Chondrocyte (in vitro differentiated cells): ENCODE measurements around the gene SNED1. TPM values are rescaled to one million over a fixed set of nuclear protein-coding genes. Genes with fewer than 3 reads are reported as not detected.

Experiments
- DNase-seq: peaks from one replicate; pipeline ENCODE4 v3.0.0; 2021; ENCODE audit warnings: mixed read lengths, low spot score
- H3K27ac Mint-ChIP-seq: one replicate; pipeline ENCODE4 v1.8.0; 2021; ENCODE audit warnings: mild to moderate bottlenecking, moderate library complexity, mixed read lengths; ENCODE audit not compliant: unreplicated experiment
- H3K27me3 Mint-ChIP-seq: 2 replicates; pipeline ENCODE4 v1.8.0; 2021; ENCODE audit warnings: low read depth, mixed read lengths
- H3K36me3 Mint-ChIP-seq: 2 replicates; pipeline ENCODE4 v1.8.0; 2021; ENCODE audit warnings: low read depth, mixed read lengths
- H3K4me1 Mint-ChIP-seq: 2 replicates; pipeline ENCODE4 v1.8.0; 2021; ENCODE audit warnings: low read depth, mild to moderate bottlenecking, mixed read lengths
- H3K4me3 Mint-ChIP-seq: one replicate; pipeline ENCODE4 v1.8.0; 2021; ENCODE audit warnings: mild to moderate bottlenecking, moderate library complexity, mixed read lengths; ENCODE audit not compliant: unreplicated experiment
- H3K9me3 Mint-ChIP-seq: 2 replicates; pipeline ENCODE4 v1.8.0; 2021; ENCODE audit warnings: low read depth, mixed read lengths
- total RNA-seq: library from RNA; stranded (reverse); gene quantifications from 3 replicates; pipeline ENCODE4 v1.2.1, GENCODE V29; 2021
- TF ChIP-seq, protein P1 (sequence below): fragments of 200-600 bp; sonication (generic); IDR thresholded peaks from 2 replicates; pipeline ENCODE4 v1.5.0; 2021; ENCODE audit warnings: antibody characterized with exemption, mild to moderate bottlenecking, moderate library complexity

Gene SNED1
- total RNA-seq, 1 donor from 2014 or later = 1.9 TPM

DNA sequence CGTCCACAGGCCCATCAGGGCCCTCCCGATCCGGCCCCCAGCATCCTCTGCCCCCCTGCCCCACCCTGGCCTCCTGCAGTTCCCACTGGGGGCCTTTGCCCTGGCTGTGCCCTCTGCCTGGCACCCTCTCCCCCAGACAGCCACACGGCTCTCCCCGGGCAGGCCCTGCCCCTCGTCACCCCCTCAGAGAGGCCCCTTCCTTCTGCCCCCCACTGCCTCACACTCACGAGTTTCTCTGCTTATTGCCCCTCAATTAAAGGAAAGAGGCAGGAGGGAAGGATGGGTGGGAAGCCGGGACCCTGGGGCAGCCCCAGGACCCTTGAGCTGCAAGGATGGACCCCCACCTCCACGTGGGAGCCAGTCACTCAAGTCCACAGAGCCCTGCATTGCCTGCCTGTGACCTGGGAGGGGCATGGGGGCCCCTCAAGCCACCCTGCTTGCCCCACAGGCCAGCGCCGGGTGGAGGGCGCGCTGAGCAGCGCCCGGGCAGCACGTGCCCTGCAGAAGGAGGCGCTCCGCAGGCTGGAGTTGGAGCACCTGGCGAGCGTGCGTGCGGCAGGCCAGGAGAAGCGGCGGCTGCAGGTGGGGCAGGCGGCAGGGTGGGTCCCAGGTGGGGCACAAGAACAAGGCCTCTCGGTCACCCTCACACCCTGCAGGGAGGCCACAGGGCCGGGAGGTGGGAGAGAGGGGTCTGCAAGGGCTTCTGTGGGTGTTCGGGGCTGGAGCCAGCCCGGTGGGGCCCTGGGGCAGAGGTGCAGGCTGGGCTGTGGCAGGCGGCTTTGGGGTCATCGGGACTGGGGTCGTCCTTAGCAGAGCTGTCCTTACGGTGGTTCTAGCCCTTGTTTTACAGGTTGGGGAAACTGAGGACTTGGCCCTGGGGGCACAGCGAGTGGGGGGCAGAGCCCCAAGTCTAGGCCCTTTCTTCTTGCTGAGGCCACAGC lies 30.5 kb upstream of the SNED1 start:
- TF ChIP-seq, protein P1, sequence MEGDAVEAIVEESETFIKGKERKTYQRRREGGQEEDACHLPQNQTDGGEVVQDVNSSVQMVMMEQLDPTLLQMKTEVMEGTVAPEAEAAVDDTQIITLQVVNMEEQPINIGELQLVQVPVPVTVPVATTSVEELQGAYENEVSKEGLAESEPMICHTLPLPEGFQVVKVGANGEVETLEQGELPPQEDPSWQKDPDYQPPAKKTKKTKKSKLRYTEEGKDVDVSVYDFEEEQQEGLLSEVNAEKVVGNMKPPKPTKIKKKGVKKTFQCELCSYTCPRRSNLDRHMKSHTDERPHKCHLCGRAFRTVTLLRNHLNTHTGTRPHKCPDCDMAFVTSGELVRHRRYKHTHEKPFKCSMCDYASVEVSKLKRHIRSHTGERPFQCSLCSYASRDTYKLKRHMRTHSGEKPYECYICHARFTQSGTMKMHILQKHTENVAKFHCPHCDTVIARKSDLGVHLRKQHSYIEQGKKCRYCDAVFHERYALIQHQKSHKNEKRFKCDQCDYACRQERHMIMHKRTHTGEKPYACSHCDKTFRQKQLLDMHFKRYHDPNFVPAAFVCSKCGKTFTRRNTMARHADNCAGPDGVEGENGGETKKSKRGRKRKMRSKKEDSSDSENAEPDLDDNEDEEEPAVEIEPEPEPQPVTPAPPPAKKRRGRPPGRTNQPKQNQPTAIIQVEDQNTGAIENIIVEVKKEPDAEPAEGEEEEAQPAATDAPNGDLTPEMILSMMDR = no peak
- peaks cover 4% of the 10 kb centered on the region for H3K36me3 Mint-ChIP-seq
- H3K27ac Mint-ChIP-seq = no peak overlapping the region
- DNase-seq = peak; percentile 87
- H3K4me3 Mint-ChIP-seq = no peak overlapping the region
- H3K4me1 Mint-ChIP-seq = no peaks in the 10 kb centered on the region
- H3K9me3 Mint-ChIP-seq = peaks cover 3% of the 10 kb centered on the region
- peaks cover 19% of the 10 kb centered on the region for H3K27me3 Mint-ChIP-seq

DNA sequence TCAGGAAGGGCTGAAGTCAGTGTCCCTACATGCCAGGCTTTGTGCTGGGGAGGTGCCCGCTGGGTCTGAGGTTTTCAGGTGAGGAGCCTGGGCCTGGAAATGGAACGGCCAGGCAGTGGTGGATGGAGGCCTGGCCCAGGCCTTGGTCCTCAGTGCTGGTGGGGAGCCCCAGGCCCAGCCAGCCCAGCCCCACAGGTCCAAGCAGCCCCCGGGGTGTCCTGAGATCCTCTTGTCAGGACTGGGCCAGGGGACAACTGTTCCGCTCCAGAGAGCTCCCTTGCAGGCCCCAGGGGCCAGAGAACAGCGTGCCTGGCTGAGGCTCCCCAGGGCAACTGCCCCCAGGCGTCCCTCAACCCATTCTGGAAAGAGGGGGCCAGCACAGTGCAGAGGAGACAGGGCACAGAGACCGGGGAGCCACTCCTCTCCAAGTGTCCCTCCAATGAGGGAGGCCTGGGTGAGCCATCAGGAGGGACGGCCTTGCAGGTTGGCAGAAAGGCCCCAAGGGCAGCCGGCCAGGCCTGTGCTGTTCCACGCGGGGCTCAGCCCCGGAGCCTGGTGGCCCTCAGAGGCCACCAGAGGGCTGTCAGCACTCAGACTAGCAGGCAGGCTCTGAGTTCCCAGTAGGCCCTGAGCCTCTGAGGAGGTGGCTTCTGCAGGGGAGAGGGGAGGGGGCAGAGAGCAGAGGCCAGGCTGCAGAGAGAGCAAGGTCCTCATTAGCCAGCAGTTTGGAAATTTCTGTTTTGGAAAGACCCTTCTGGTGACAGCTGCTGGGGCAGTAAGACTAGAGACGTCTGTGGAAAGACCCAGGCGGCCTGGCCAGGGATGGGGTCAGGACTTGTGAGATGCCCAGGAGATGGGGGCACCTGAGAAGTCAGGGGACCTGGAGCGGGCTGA lies 29.4 kb upstream of the SNED1 start:
- Mint-ChIP-seq H3K9me3 (peaks cover 6% of the 10 kb centered on the region), H3K27ac (no peak overlapping the region), H3K4me1 (peaks cover 3% of the 10 kb centered on the region), H3K36me3 (peaks cover 4% of the 10 kb centered on the region), H3K4me3 (no peak overlapping the region), H3K27me3 (peaks cover 23% of the 10 kb centered on the region)
- DNase-seq = peak; percentile 75
- TF ChIP-seq, protein P1 = no peak

DNA sequence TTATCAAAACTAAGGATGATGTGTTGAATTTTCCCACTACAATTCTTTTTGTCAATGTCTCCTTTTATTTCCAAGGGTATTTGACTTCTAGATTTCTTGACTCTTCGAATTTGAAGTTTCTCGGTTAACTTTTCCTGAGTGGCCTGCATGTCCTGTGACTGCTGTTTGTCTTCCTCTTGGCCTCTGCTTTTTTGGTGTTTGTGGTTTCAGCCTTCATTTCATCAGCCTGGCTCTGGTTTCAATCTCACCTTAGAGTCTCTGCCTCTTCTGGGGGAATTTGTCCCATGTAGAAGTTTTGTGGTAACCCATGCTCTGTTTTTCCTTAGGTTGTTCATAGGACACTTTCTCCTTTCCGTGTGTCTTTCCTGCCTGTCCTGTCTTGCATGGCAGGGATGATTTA lies 28.3 kb upstream of the SNED1 start:
- DNase-seq = no peak
- peaks cover 4% of the 10 kb centered on the region for H3K36me3 Mint-ChIP-seq
- no peak overlapping the region for H3K27ac Mint-ChIP-seq
- H3K4me3 Mint-ChIP-seq = no peak overlapping the region
- TF ChIP-seq, protein P1 = no peak
- H3K4me1 Mint-ChIP-seq = peaks cover 3% of the 10 kb centered on the region
- peaks cover 7% of the 10 kb centered on the region for H3K9me3 Mint-ChIP-seq
- H3K27me3 Mint-ChIP-seq = peaks cover 31% of the 10 kb centered on the region

DNA sequence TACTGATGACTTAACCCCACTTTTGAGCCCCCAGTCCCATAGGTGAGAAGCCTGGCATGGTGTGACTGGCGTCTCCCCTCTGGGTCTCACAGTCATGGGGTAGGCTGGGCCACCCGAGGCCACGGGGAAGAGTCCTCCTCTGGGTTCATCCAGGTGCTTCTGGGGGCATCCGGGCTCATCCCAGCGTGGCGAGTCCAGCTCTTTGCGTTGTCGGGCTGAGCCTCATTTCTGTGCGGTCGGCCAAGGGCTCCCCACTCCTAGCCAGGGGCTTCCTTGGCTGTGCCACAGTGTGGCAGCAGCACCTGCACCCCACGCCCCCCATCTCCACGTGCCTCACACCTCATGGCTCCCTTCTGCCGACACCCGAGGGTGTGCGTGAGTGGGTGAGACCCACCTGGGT lies 27.6 kb upstream of the SNED1 start:
- peaks cover 7% of the 10 kb centered on the region for H3K9me3 Mint-ChIP-seq
- no peak overlapping the region for H3K4me3 Mint-ChIP-seq
- DNase-seq = peak; percentile 76
- TF ChIP-seq, protein P1 = no peak
- no peak overlapping the region for H3K27ac Mint-ChIP-seq
- peaks cover 35% of the 10 kb centered on the region for H3K27me3 Mint-ChIP-seq
- H3K36me3 Mint-ChIP-seq = peaks cover 4% of the 10 kb centered on the region
- H3K4me1 Mint-ChIP-seq = peaks cover 3% of the 10 kb centered on the region

DNA sequence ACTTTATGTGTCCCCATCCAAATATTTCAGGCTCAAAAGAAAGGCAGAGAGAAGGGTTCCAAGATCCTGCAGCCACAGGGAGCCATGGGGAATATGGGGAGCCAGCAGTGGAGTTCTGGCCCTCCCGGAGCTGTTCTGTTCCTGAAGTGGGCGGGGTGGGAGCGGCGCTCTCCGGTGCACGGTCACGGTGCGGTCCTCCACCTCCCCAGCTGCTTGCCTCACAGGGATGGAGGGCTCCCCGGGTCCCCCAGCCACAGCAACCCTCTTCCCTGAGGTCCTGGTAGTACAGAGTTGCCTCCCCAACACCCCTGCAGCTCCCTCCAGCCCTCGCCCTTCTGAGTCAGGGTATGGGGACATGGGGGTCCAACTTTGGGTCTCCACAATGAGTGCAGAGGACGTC lies 26.2 kb upstream of the SNED1 start:
- TF ChIP-seq, protein P1 = no peak
- Mint-ChIP-seq H3K4me3 (no peak overlapping the region), H3K4me1 (peaks cover 3% of the 10 kb centered on the region), H3K27ac (no peak overlapping the region), H3K36me3 (peaks cover 4% of the 10 kb centered on the region), H3K27me3 (peaks cover 35% of the 10 kb centered on the region), H3K9me3 (peaks cover 7% of the 10 kb centered on the region)
- DNase-seq = peak; percentile 56
